OCI-LY1 (cell line): Measurements from ENCODE around the gene AGPAT2.

Source experiments
- H2AFZ ChIP-seq: fragments of 200-600 bp; sonication (generic), shearing (Covaris generic); 2 replicates; pipeline ENCODE4 v1.6.0; 2014; ENCODE audit warnings: antibody characterized with exemption, mild to moderate bottlenecking, low read length
- H3F3A ChIP-seq: fragments of 200-600 bp; sonication (generic), shearing (Covaris generic); 2 replicates; pipeline ENCODE4 v1.6.0; 2014; ENCODE audit warnings: mild to moderate bottlenecking, antibody characterized with exemption, low read length, moderate library complexity; ENCODE audit not compliant: insufficient read depth
- H3K27ac ChIP-seq: fragments of 200-600 bp; sonication (generic); 2 replicates; pipeline ENCODE4 v1.5.1; 2014; ENCODE audit warnings: low read length, mixed run types, mild to moderate bottlenecking, low read depth; ENCODE audit not compliant: poor library complexity, severe bottlenecking
- H3K27me3 ChIP-seq: fragments of 200-600 bp; sonication (generic); 2 replicates; pipeline ENCODE4 v1.6.0; 2014; ENCODE audit warnings: antibody characterized with exemption, mild to moderate bottlenecking, low read length, moderate library complexity; ENCODE audit not compliant: insufficient read depth
- H3K36me3 ChIP-seq: fragments of 200-600 bp; sonication (generic); 2 replicates; pipeline ENCODE4 v1.6.1; 2014; ENCODE audit warnings: mild to moderate bottlenecking, antibody characterized with exemption, low read length, moderate library complexity, mixed read lengths; ENCODE audit not compliant: insufficient read depth
- H3K4me1 ChIP-seq: fragments of 200-600 bp; sonication (generic); 2 replicates; pipeline ENCODE4 v1.5.1; 2014; ENCODE audit warnings: mild to moderate bottlenecking, low read length, moderate library complexity; ENCODE audit not compliant: insufficient read depth, severe bottlenecking
- H3K4me2 ChIP-seq: fragments of 200-600 bp; sonication (generic), shearing (Covaris generic); 2 replicates; pipeline ENCODE4 v1.6.1; 2014; ENCODE audit warnings: low read length
- H3K4me3 ChIP-seq: fragments of 200-600 bp; sonication (generic); 2 replicates; pipeline ENCODE4 v1.5.1; 2014; ENCODE audit warnings: low read length, low read depth, mild to moderate bottlenecking, mixed read lengths; ENCODE audit not compliant: poor library complexity, severe bottlenecking
- H3K79me2 ChIP-seq: fragments of 200-600 bp; shearing (Covaris generic); 2 replicates; pipeline ENCODE4 v1.6.1; 2016; ENCODE audit warnings: mixed run types, low read length, mixed read lengths; ENCODE audit not compliant: insufficient read depth
- H3K9ac ChIP-seq: fragments of 200-600 bp; sonication (generic), shearing (Covaris generic); 2 replicates; pipeline ENCODE4 v1.6.1; 2014; ENCODE audit warnings: mild to moderate bottlenecking, low read length, mixed read lengths
- H3K9me2 ChIP-seq: fragments of 200-600 bp; sonication (generic), shearing (Covaris generic); 2 replicates; pipeline ENCODE4 v1.6.1; 2014; ENCODE audit warnings: low read depth, mild to moderate bottlenecking, low read length, mixed read lengths
- H3K9me3 ChIP-seq: fragments of 200-600 bp; shearing (Covaris generic); 2 replicates; pipeline ENCODE4 v1.6.1; 2014; ENCODE audit warnings: low read length, mixed read lengths
- H4K20me1 ChIP-seq: fragments of 200-600 bp; sonication (generic), shearing (Covaris generic); 2 replicates; pipeline ENCODE4 v1.6.0; 2016; ENCODE audit warnings: mild to moderate bottlenecking, low read length; ENCODE audit not compliant: insufficient read depth
- EZH2 ChIP-seq: fragments of 200-600 bp; sonication (generic), shearing (Covaris generic); IDR thresholded peaks from 2 replicates; pipeline ENCODE4 v1.8.0; 2017; ENCODE audit warnings: borderline replicate concordance, mixed run types, mild to moderate bottlenecking, antibody characterized with exemption, low read length, moderate library complexity, mixed read lengths
- TF ChIP-seq, protein P1 (sequence below): fragments of 200-600 bp; sonication (generic), shearing (Covaris generic); IDR thresholded peaks from 2 replicates; pipeline ENCODE4 v1.5.1; 2017; ENCODE audit warnings: mild to moderate bottlenecking, antibody characterized with exemption, low read length, moderate library complexity, mixed read lengths

AGPAT2 gene

GRCh38 chr9:136690104-136690805, 3.0 kb upstream of the AGPAT2 start:
- Histone ChIP-seq H3K9ac (no peak overlapping the region), H3K4me2 (no peak overlapping the region), H2AFZ (no peak overlapping the region), H3K36me3 (no peaks in the 10 kb centered on the region), H3K27me3 (peaks cover 19% of the 10 kb centered on the region; the same call in 1 of the 2 replicates), H3F3A (no peaks in the 10 kb centered on the region), H3K9me2 (no peaks in the 10 kb centered on the region), H3K9me3 (no peaks in the 10 kb centered on the region), H3K4me1 (peaks cover 7% of the 10 kb centered on the region), H3K79me2 (no peaks in the 10 kb centered on the region), H4K20me1 (no peaks in the 10 kb centered on the region), H3K4me3 (no peak overlapping the region), H3K27ac (no peak overlapping the region)
- TF ChIP-seq, protein P1, sequence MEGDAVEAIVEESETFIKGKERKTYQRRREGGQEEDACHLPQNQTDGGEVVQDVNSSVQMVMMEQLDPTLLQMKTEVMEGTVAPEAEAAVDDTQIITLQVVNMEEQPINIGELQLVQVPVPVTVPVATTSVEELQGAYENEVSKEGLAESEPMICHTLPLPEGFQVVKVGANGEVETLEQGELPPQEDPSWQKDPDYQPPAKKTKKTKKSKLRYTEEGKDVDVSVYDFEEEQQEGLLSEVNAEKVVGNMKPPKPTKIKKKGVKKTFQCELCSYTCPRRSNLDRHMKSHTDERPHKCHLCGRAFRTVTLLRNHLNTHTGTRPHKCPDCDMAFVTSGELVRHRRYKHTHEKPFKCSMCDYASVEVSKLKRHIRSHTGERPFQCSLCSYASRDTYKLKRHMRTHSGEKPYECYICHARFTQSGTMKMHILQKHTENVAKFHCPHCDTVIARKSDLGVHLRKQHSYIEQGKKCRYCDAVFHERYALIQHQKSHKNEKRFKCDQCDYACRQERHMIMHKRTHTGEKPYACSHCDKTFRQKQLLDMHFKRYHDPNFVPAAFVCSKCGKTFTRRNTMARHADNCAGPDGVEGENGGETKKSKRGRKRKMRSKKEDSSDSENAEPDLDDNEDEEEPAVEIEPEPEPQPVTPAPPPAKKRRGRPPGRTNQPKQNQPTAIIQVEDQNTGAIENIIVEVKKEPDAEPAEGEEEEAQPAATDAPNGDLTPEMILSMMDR, result no peak

DNA sequence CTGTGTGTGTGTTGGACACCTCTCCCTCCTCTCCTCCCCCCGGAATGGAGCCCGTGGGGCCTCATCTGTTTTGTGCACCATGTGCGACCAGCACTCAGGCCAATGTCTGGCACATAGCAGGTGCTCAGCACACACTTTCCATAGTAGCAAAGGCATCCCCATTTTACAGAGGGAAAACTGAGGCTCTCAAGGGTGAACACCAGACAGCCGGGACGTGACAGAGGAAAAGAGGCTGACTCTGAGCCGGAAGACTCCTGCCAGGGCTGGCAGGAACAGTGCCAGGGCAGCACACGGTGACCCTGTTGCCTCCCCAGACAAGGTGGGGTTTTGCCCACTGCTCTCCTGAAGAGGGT, 1.8 kb upstream of the AGPAT2 start:
- Histone ChIP-seq H3K36me3 (no peaks in the 10 kb centered on the region), H4K20me1 (no peaks in the 10 kb centered on the region), H3K27ac (no peak overlapping the region), H3K9ac (no peak overlapping the region), H3K79me2 (no peaks in the 10 kb centered on the region), H3K9me3 (no peaks in the 10 kb centered on the region), H3K4me2 (no peak overlapping the region), H3K27me3 (peaks cover 24% of the 10 kb centered on the region; the same call in 1 of the 2 replicates), H3K4me3 (no peak overlapping the region), H3K9me2 (no peaks in the 10 kb centered on the region), H2AFZ (no peak overlapping the region), H3F3A (no peaks in the 10 kb centered on the region), H3K4me1 (peaks cover 7% of the 10 kb centered on the region)
- TF ChIP-seq EZH2, result no peak
- TF ChIP-seq, protein P1, result no peak

DNA sequence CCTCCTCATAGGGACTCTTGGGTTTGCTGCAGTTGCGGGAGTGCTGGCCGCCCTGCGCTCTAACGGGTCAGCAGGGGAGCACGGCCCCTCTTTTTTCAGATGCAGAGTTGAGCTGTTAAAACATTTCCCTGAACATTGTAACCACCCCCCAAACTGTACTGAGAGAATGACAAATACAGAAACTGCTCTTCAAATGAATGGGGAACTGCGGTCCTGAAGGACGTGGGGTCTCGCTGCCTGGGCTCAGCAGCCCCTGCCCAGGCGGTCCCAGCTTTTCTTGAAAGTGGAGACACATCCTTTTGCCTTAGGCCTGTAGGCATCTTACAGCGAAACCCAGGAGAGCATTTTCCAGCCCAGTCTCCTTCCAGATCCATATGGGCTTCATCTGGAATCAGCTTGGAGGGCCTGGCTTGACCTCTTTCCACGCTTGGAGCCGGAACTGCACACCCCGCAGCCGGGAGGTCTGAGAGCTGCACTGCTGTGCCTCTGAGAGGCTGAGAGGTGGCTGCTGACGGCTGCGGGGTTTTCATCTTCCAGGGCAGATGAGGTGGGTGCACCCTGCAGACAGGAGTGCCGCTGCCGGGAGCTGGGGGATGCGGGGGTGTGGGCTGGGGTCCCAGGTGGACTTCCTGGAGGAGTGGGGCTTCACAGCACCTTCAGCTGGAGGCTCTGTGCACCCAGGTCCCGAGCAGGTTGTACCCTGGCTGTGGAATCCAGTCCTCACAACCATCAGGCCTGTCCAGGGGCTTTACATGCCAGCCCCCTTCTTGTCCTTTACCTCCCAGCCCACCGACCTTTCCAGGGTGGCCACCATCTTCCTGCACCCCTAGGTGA, 1.2 kb upstream of the AGPAT2 start:
- Histone ChIP-seq H3K9ac (no peak overlapping the region), H3K36me3 (no peaks in the 10 kb centered on the region), H3K9me2 (no peaks in the 10 kb centered on the region), H3K4me1 (peaks cover 7% of the 10 kb centered on the region), H2AFZ (no peak overlapping the region), H3K4me3 (no peak overlapping the region), H3K27ac (no peak overlapping the region), H3K4me2 (no peak overlapping the region), H3K79me2 (no peaks in the 10 kb centered on the region), H3K27me3 (peaks cover 24% of the 10 kb centered on the region; the same call in 1 of the 2 replicates), H3F3A (no peaks in the 10 kb centered on the region), H3K9me3 (no peaks in the 10 kb centered on the region), H4K20me1 (no peaks in the 10 kb centered on the region)
- TF ChIP-seq, protein P1, result no peak
- TF ChIP-seq EZH2, result no peak
